H9 (cell line): ENCODE data around the gene MIS12. TPM values are rescaled to one million over a fixed set of nuclear protein-coding genes. Genes with fewer than 3 reads are reported as not detected.

Experiments used
- DNase-seq: peaks from one replicate; pipeline ENCODE4 v3.0.0-alpha.2; 2017
- H2AFZ ChIP-seq: one replicate; pipeline ENCODE4 v1.6.1; 2013; ENCODE audit warnings: mild to moderate bottlenecking, low read length, control low read depth, moderate library complexity
- H2AK5ac ChIP-seq: 2 replicates; pipeline ENCODE4 v1.6.1; 2013; ENCODE audit warnings: low read length, control low read depth, mixed read lengths; ENCODE audit not compliant: insufficient read length
- H2BK120ac ChIP-seq: one replicate; pipeline ENCODE4 v1.6.1; 2013; ENCODE audit warnings: low read depth, mild to moderate bottlenecking, low read length, control low read depth, inconsistent platforms; ENCODE audit not compliant: poor library complexity, severe bottlenecking
- H2BK12ac ChIP-seq: 2 replicates; pipeline ENCODE4 v1.6.1; 2013; ENCODE audit warnings: low read length, control low read depth, mixed read lengths, low read depth; ENCODE audit not compliant: insufficient read length
- H2BK15ac ChIP-seq: 2 replicates; pipeline ENCODE4 v1.6.1; 2013; ENCODE audit warnings: low read depth, low read length, control low read depth
- H2BK20ac ChIP-seq: one replicate; pipeline ENCODE4 v1.6.1; 2013; ENCODE audit warnings: low read depth, mild to moderate bottlenecking, low read length, control low read depth, inconsistent platforms; ENCODE audit not compliant: poor library complexity, severe bottlenecking
- H2BK5ac ChIP-seq: 2 replicates; pipeline ENCODE4 v1.6.1; 2013; ENCODE audit warnings: low read length, control low read depth, mixed read lengths; ENCODE audit not compliant: insufficient read length
- H3K14ac ChIP-seq: 2 replicates; pipeline ENCODE4 v1.6.1; 2013; ENCODE audit warnings: low read length, control low read depth; ENCODE audit not compliant: insufficient read depth
- H3K18ac ChIP-seq: 2 replicates; pipeline ENCODE4 v1.6.1; 2013; ENCODE audit warnings: low read depth, mild to moderate bottlenecking, mixed read lengths, low read length, control low read depth; ENCODE audit not compliant: insufficient read length
- H3K23ac ChIP-seq: 2 replicates; pipeline ENCODE4 v1.6.1; 2013; ENCODE audit warnings: low read length, control low read depth, mixed read lengths, low read depth; ENCODE audit not compliant: insufficient read length
- H3K23me2 ChIP-seq: 2 replicates; pipeline ENCODE4 v1.6.1; 2013; ENCODE audit warnings: low read depth, mild to moderate bottlenecking, mixed read lengths, low read length, control low read depth; ENCODE audit not compliant: insufficient read length, poor library complexity, severe bottlenecking
- H3K27ac ChIP-seq: 2 replicates; pipeline ENCODE4 v1.5.1; 2013; ENCODE audit warnings: low read length, control low read depth, mixed read lengths, low read depth; ENCODE audit not compliant: insufficient read length
- H3K27me3 ChIP-seq: 2 replicates; pipeline ENCODE4 v1.6.1; 2013; ENCODE audit warnings: low read length, control low read depth, inconsistent platforms; ENCODE audit not compliant: insufficient read depth
- H3K4ac ChIP-seq: 2 replicates; pipeline ENCODE4 v1.6.1; 2013; ENCODE audit warnings: low read depth, mild to moderate bottlenecking, control low read depth, inconsistent platforms, low read length, moderate library complexity
- H3K4me1 ChIP-seq: 2 replicates; pipeline ENCODE4 v1.6.1; 2013; ENCODE audit warnings: low read length, control low read depth, inconsistent platforms; ENCODE audit not compliant: insufficient read depth
- H3K4me2 ChIP-seq: 2 replicates; pipeline ENCODE4 v1.6.1; 2013; ENCODE audit warnings: low read length, control low read depth, mixed read lengths; ENCODE audit not compliant: insufficient read length, insufficient read depth
- H3K56ac ChIP-seq: 2 replicates; pipeline ENCODE4 v1.6.1; 2013; ENCODE audit warnings: low read depth, mild to moderate bottlenecking, mixed read lengths, low read length, control low read depth; ENCODE audit not compliant: insufficient read length
- H3K79me1 ChIP-seq: 2 replicates; pipeline ENCODE4 v1.6.1; 2013; ENCODE audit warnings: low read depth, mild to moderate bottlenecking, moderate library complexity, low read length, control low read depth, inconsistent platforms; ENCODE audit not compliant: insufficient read depth, poor library complexity, severe bottlenecking
- H3K79me2 ChIP-seq: 2 replicates; pipeline ENCODE4 v1.6.1; 2013; ENCODE audit warnings: low read length, control low read depth, inconsistent platforms; ENCODE audit not compliant: insufficient read depth
- H3K9ac ChIP-seq: 2 replicates; pipeline ENCODE4 v1.6.1; 2013; ENCODE audit warnings: low read length, control low read depth, mixed read lengths; ENCODE audit not compliant: insufficient read length; ENCODE audit errors: extremely low read depth
- H3K9me3 ChIP-seq: one replicate; pipeline ENCODE4 v1.6.1; 2013; ENCODE audit warnings: low read depth, low read length, inconsistent platforms; ENCODE audit not compliant: control insufficient read depth
- H3T11ph ChIP-seq: one replicate; pipeline ENCODE4 v1.6.1; 2013; ENCODE audit warnings: mild to moderate bottlenecking, low read length, control low read depth, inconsistent platforms
- H4K20me1 ChIP-seq: one replicate; pipeline ENCODE4 v1.6.1; 2013; ENCODE audit not compliant: control insufficient read depth, insufficient read length, insufficient read depth
- H4K5ac ChIP-seq: 2 replicates; pipeline ENCODE4 v1.6.1; 2013; ENCODE audit warnings: low read depth, mild to moderate bottlenecking, mixed read lengths, low read length, control low read depth; ENCODE audit not compliant: insufficient read length
- H4K8ac ChIP-seq: replicated peaks from 2 replicates; pipeline ENCODE4 v1.6.1; 2013; ENCODE audit warnings: low read length, control low read depth, mixed read lengths, low read depth; ENCODE audit not compliant: insufficient read length
- H4K91ac ChIP-seq: 2 replicates; pipeline ENCODE4 v1.6.1; 2013; ENCODE audit warnings: low read depth, mild to moderate bottlenecking, moderate library complexity, mixed read lengths, low read length, control low read depth; ENCODE audit not compliant: insufficient read length
- H3K27ac Mint-ChIP-seq, 3 experiments: 2 replicates in 2 of 3; 3 replicates in 1 of 3; pipeline ENCODE4 v1.8.0; 2020 to 2021; ENCODE audit warnings: mixed read lengths in 3 of 3, mild to moderate bottlenecking in 1 of 3, moderate library complexity in 1 of 3
- H3K27me3 Mint-ChIP-seq: 2 replicates; pipeline ENCODE4 v1.8.0; 2021; ENCODE audit warnings: low read depth, mild to moderate bottlenecking, moderate library complexity, mixed read lengths
- H3K36me3 Mint-ChIP-seq, 3 experiments: 2 replicates in 2 of 3; 3 replicates in 1 of 3; pipeline ENCODE4 v1.8.0; 2020 to 2021; ENCODE audit warnings: low read depth in 3 of 3, mixed read lengths in 3 of 3; ENCODE audit not compliant: insufficient read depth in 1 of 3
- H3K4me1 Mint-ChIP-seq, 2 experiments: 2 replicates each; pipeline ENCODE4 v1.8.0; 2020; ENCODE audit warnings: mixed read lengths in 2 of 2
- H3K4me3 Mint-ChIP-seq, 2 experiments: 2 replicates in 1 of 2; 3 replicates in 1 of 2; pipeline ENCODE4 v1.8.0; 2020 to 2021; ENCODE audit warnings: mild to moderate bottlenecking in 2 of 2, mixed read lengths in 2 of 2, moderate library complexity in 1 of 2
- H3K9me3 Mint-ChIP-seq, 2 experiments: 2 replicates in 1 of 2; 3 replicates in 1 of 2; pipeline ENCODE4 v1.8.0; 2020; ENCODE audit warnings: mild to moderate bottlenecking in 2 of 2, mixed read lengths in 2 of 2, moderate library complexity in 1 of 2
- CTCF ChIP-seq: fragments of 200-600 bp; sonication (generic); conservative IDR thresholded peaks from 3 replicates; pipeline ENCODE4 v1.8.0; 2021; ENCODE audit warnings: antibody characterized with exemption, mild to moderate bottlenecking
- WGBS: extraction: QIAGEN DNeasy Blood & Tissue Kit; methylation state at CpG from one replicate; pipeline ENCODE4 v1.1.7; 2013; ENCODE audit warnings: missing lambda C conversion rate, low lambda C conversion rate, mixed read lengths; ENCODE audit not compliant: insufficient read length; ENCODE audit errors: extremely low coverage; 5-methylcytosine and 5-hydroxymethylcytosine counted together
- total RNA-seq: library from RNA; stranded (reverse); gene quantifications from 2 replicates; pipeline ENCODE4 v1.2.1, GENCODE V29; 2021

Gene MIS12
- total RNA-seq, 1 experiment from 2014 or later: 30.7 TPM

- no peaks in the 10 kb centered on the region for H3K27me3 ChIP-seq
- no peak for DNase-seq
- no peaks in the 10 kb centered on the region for H3K9me3 Mint-ChIP-seq
- H3K4me1 ChIP-seq: no peaks in the 10 kb centered on the region
- H3K14ac ChIP-seq: no peak overlapping the region
- no peak overlapping the region for H3K4me2 ChIP-seq
- no peak overlapping the region for H2AK5ac ChIP-seq
- H2BK15ac ChIP-seq: no peak overlapping the region
- no peak overlapping the region for H2BK20ac ChIP-seq
- no peak overlapping the region for H3K4me3 Mint-ChIP-seq
- H3K9ac ChIP-seq: no peak overlapping the region
- H3K27me3 Mint-ChIP-seq: peaks cover 4% of the 10 kb centered on the region
- H3K79me1 ChIP-seq: no peaks in the 10 kb centered on the region
- H4K5ac ChIP-seq: no peak overlapping the region
- H2AFZ ChIP-seq: no peak overlapping the region
- no peak overlapping the region for H3K23ac ChIP-seq
- no peak overlapping the region for H3K27ac ChIP-seq
- no peak overlapping the region for H3K27ac Mint-ChIP-seq
- no peaks in the 10 kb centered on the region for H3K36me3 Mint-ChIP-seq
- no peak overlapping the region for H4K91ac ChIP-seq
- H3K79me2 ChIP-seq: no peaks in the 10 kb centered on the region
- no peaks in the 10 kb centered on the region for H3K4me1 Mint-ChIP-seq
- TF ChIP-seq CTCF: no peak
- no peaks in the 10 kb centered on the region for H3K9me3 ChIP-seq
- no peak overlapping the region for H4K8ac ChIP-seq
- H3K56ac ChIP-seq: no peak overlapping the region
- no peak overlapping the region for H3K18ac ChIP-seq
- no peak overlapping the region for H3T11ph ChIP-seq
- WGBS: no CpG with 5 or more reads among the region's 12 CpGs
- no peaks in the 10 kb centered on the region for H4K20me1 ChIP-seq
- H2BK12ac ChIP-seq: no peak overlapping the region
- H2BK5ac ChIP-seq: no peak overlapping the region
- H3K4ac ChIP-seq: no peak overlapping the region
- no peaks in the 10 kb centered on the region for H3K23me2 ChIP-seq
- no peak overlapping the region for H2BK120ac ChIP-seq
Observed at GRCh38 chr17:5530265-5531084, 44.1 kb downstream of the MIS12 start.
